GM18507 (cell line): ENCODE data around the gene SNAPC4.
"Not testable (repeated sequence)": the region's sequence is repeated elsewhere in the genome, so short reads cannot be mapped to it uniquely, and the experiment has no call there.

ENCODE experiments used
- DNase-seq: peaks from one replicate; pipeline ENCODE4 v3.0.0; 2011; ENCODE audit warnings: low read depth; ENCODE audit not compliant: insufficient read length; ENCODE audit errors: extremely low spot score
- FAIRE-seq: peaks from 2 replicates; lab custom pipeline; 2011; peaks lifted over from hg19 to GRCh38; lab: Jason Lieb, UNC

SNAPC4 gene

DNA sequence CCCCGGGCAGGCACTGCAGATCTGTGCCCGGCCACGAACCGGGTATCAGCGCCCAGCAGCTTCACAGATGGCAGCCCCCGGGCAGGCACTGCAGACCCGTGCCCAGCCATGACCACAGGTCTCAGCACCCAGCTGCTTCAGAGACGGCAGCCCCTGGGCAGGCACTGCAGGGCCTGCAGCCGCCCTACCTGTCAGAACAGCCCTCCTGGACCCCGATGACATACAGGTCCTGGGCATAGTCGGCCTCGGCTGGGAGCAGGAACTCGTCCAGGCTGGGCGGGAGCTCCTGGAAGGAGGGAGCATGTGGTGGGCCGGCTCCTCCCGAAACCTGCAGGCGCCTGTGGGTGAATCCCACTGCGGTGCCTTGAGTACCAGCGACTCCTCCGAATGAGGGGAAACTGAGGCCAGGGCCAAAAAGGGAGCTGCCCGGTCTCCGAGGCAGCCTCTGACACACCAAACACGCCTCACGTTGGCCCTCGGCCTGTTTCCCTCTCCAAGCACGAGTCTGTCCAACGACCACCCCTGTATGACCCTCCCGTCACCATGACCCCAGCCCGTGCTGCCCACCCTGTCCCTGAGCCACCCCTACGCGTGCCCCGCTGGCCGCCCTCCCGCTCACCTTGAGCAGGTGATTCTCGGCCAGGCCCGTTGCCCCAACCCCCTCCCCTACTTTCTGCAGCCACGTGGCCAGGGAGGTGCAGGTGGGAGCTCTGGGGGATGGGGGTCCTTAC lies 34.0 kb upstream of the SNAPC4 start:
- no peak for DNase-seq
- no peak for FAIRE-seq

GRCh38 chr9:136433043-136433715 lies 33.2 kb upstream of the SNAPC4 start:
- FAIRE-seq (no peak), DNase-seq (no peak)

- DNase-seq (no peak), FAIRE-seq (no peak)
Measured at GRCh38 chr9:136432591-136432990, 32.6 kb upstream of the SNAPC4 start.

DNA sequence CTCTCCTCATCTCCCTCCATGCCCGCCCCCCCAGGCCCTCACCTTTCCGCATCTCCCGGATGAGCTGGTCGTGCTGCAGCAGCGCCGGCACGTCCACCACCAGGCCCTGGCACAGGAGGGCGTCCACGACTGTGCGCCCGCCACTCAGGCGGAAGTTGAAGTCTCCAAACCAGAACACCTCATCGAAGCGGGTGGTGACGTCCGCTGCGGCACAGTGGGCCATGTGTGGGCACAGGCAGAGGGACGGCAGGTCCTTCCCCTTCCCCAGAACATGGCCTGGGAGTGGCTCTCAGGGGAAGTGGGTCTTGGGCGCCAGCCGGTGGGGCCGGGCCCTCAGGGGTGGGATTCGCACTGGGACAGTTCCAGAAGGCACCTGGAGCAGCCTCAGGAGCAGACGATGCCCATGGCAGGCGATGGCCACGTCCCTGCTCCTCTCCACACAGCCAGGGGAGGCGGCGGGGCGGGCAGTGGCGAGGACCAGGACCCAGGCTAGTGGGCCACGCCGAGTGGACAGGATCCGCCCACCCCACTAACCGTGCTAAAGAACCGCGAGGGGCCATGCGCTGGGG lies 31.9 kb upstream of the SNAPC4 start:
- no peak for FAIRE-seq
- DNase-seq, result no peak

DNA sequence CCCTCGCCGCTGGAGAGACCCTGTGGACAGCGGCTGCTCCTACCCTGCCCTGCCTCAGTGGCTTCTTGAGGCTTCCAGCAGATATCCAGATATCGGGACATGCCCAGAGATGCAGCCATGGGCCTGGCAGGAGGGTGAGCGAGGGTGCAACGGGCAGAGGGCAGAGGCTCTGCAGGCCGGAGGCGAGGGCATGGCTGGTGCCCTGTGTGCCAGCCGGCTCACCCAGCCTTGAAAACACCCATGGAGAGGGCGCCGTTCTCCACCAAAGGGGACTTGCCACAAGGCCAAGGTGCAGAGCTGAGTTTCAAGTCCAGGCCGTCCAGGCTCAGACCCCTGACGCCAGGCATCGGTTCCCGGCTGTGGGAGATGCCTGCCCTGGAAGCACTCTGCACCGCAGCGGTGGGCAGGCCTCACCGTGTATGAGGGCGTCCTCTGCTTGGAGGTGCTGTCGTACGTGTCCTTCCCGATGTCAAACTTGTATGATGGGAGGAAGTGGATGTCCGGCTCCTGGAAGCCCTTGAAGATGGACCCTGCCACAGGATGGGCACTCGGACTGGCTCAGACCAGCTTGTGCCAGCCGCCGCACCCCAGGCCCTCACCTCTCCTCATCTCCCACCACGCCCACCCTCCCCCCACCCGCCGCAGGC lies 30.7 kb upstream of the SNAPC4 start:
- FAIRE-seq (no peak), DNase-seq (no peak)

DNA sequence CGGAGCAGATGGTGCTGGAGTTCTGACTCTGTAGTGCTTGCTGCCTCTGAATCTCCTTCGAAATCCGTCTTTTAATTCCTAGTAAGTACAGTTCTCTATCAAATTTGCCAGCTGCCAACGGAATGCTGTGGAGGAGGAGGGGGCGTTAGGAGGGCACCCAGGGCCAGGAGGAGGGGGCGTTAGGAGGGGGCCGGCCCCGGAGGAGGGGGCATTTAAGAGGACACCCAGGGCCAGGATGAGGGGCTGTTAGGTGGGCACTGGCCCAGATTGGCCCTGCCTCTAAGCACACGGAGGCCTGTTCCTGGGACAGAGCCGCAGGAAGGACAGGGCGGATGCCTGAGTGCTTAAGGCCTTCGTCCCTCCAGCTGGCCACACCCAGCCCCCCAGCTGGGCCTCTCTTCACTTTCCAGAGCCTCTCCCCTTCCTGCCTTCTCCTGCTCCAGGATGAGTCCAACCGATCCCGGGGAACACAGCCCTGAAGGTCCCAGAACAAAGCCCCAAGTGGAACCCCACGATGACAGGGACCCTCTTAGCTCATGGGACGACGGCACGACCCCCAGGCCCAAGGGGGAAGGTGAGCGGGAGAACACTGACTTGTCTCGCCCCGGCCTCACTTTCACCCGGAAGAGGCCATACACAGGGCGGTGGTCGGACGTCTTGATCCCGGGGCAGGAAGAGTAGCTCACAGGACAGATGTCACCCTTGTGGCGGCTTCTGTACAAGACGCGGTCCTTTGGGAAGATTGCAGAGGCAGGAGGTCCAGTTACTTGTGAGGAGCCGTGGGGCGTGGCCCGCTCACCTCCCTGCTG lies 29.9 kb upstream of the SNAPC4 start:
- FAIRE-seq (no peak), DNase-seq (no peak)

GRCh38 chr9:136429075-136429628 lies 29.2 kb upstream of the SNAPC4 start:
- no peak for FAIRE-seq
- DNase-seq, result no peak

DNA sequence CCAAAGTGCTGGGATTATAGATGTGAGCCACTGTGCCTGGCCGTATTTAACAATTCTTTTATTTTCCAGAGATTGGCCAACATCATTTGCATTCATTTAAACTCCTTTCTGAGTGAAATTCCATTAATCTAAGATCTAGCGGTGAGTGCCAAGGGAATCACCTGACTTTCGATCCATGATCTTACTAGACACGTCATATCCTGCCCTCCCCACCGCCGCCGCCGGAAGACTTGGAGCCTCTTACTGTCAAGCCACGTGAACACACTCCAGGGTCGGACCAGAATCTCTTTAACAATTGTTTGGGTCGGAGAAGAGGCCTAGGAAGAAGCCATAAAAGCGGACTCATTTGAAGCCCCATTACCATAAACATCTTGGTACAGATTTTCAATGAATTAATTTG lies 26.8 kb upstream of the SNAPC4 start:
- DNase-seq (no peak), FAIRE-seq (no peak)

DNA sequence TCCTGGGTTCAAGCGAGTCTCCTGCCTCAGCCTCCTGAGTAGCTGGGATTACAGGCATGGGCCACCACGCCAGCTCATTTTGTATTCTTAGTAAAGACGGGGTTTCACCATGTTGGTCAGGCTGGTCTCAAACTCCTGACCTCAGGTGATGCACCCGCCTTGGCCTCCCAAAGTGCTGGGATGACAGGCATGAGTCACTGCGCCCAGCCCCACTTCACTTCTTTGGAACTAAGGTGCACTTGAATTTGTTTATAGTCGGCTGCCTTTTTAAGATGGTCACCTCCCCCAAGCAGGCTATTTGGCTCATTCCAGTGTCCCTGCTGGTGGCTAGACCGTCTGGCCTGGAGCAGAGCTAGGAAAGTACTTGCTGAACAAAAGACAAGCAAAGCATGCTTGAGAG lies 25.4 kb upstream of the SNAPC4 start:
- not testable (repeated sequence) for FAIRE-seq, DNase-seq

DNA sequence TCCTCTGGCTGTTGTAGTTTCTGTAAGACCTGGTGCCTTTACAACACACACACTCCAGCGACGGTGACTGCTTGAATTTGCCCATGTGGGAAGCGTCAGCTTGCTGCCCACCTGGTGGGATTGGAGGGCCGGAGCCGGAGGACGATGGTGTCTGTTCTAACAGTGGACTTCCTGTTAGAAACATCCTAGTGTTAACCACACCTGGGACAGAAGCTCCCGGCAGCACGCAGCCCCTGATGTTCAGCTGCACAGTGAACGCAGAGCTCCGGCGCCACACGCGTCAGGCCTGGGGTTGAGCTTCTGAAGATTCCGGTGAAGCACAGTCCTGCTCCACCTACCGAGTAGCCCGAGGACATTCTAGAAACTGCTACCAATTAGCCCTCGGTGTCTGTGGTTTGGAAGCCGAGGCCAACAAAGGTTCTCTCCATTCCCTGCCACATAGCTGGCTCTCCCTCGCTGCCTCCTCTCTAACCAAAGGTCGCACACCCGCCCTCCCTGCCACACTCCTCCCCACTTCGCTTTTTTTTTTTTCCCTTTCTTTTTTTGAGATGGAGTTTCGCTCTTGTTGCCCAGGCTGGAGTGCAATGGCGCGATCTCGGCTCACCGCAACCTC lies 24.9 kb upstream of the SNAPC4 start:
- DNase-seq, result no peak
- no peak for FAIRE-seq

- FAIRE-seq (no peak), DNase-seq (no peak)
Measured at GRCh38 chr9:136423432-136424146, 23.6 kb upstream of the SNAPC4 start.

- FAIRE-seq (no peak), DNase-seq (no peak)
Measured at GRCh38 chr9:136422876-136423275, 22.9 kb upstream of the SNAPC4 start.

DNA sequence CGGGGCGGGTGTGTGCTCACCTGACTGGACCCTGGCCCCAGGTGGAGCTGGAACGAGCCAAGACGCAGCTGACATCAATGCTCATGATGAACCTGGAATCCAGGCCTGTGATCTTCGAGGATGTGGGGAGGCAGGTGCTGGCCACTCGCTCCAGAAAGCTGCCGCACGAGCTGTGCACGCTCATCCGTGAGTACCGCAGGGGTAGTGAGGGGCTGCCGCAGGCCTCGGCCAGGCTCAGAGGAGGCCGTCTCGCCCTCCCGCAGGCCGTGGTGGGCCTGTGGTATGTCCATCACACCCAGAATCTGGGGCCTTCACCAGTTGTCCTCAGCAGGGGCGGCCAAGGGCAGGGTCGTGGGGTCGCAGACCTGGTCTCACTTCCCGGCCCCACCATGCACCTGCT lies 21.8 kb upstream of the SNAPC4 start:
- no peak for FAIRE-seq
- no peak for DNase-seq

- DNase-seq (no peak), FAIRE-seq (no peak)
Measured at GRCh38 chr9:136419092-136419420, 19.1 kb upstream of the SNAPC4 start.

DNA sequence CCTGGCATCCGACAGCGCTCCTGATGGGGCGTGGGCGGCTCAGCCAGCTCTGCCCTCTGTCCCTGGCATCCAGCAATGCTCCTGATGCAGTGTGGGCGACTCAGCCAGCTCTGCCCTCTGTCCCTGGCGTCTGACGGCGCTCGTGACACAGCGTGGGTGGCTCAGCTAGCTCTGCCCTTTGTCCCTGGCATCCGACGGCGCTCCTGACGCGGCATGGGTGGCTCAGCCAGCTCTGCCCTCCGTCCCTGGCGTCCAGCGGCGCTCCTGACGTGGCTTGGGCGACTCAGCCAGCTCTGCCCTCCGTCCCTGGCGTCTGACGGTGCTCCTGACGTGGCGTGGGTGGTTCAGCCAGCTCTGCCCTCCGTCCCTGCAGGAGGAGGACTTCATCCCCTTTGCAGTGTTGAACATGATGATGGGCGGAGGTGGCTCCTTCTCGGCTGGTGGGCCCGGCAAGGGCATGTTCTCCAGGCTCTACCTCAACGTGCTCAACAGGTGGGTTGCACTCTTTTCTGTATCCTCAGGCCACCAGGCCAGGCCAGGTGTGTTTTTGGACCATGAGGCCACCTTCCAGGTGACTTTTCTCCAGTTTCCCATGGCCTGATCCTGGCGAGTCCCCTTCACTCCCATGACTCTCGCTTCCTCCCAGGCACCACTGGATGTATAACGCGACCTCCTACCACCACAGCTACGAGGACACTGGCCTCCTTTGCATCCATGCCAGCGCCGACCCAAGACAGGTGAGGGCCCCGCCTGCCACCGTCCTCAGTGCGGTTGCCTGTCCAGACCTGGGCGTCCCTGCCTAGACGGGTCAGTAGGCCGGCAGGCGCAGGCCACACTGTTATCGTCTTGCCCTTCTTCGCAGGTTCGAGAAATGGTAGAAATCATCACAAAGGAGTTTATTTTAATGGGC lies 18.5 kb upstream of the SNAPC4 start:
- FAIRE-seq, result no peak
- no peak for DNase-seq

DNA sequence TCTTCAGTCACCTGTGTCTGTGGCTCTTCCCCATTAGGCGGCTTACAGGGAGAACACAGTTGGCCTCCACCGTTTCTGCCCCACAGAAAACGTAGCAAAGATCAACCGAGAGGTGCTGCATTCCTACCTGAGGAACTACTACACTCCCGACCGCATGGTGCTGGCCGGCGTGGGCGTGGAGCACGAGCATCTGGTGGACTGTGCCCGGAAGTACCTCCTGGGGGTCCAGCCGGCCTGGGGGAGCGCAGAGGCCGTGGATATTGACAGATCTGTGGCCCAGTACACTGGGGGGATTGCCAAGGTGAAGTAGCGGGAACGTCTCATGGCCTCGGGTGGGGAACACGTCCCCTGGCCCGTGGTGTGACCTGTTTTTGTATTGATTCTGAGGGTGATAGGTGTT lies 16.9 kb upstream of the SNAPC4 start:
- DNase-seq (no peak), FAIRE-seq (no peak)

- DNase-seq (no peak), FAIRE-seq (no peak)
Measured at GRCh38 chr9:136416427-136416826, 16.5 kb upstream of the SNAPC4 start.

- no peak for FAIRE-seq
- no peak for DNase-seq
Measured at GRCh38 chr9:136412962-136413361, 13.0 kb upstream of the SNAPC4 start.
